Sigmoid colon (tissue), 4 donors: ENCODE results near the gene CAMTA1.
"Not testable (repeated sequence)": the region's sequence is repeated elsewhere in the genome, so short reads cannot be mapped to it uniquely, and the experiment has no call there.

Source experiments
- POLR2AphosphoS5 ChIP-seq, 4 donors: sonication (generic); formaldehyde crosslinking; IDR thresholded peaks; one replicate each; pipeline ENCODE4 v1.6.1; 2017; ENCODE audit warnings: antibody characterized with exemption in 4 of 4
- TF ChIP-seq, protein P1 (sequence below), 4 experiments: fragments of 450-650 bp in 3 of 4; fragments of 200-600 bp in 1 of 4; IDR thresholded peaks; one replicate each; pipeline ENCODE4 v1.5.1; 2016 to 2019; ENCODE audit warnings: antibody characterized with exemption in 4 of 4, mild to moderate bottlenecking in 3 of 4, moderate library complexity in 2 of 4

- TF ChIP-seq POLR2AphosphoS5 (IDR thresholded peaks at IDR 0.05) = not testable (repeated sequence)
- TF ChIP-seq, protein P1, sequence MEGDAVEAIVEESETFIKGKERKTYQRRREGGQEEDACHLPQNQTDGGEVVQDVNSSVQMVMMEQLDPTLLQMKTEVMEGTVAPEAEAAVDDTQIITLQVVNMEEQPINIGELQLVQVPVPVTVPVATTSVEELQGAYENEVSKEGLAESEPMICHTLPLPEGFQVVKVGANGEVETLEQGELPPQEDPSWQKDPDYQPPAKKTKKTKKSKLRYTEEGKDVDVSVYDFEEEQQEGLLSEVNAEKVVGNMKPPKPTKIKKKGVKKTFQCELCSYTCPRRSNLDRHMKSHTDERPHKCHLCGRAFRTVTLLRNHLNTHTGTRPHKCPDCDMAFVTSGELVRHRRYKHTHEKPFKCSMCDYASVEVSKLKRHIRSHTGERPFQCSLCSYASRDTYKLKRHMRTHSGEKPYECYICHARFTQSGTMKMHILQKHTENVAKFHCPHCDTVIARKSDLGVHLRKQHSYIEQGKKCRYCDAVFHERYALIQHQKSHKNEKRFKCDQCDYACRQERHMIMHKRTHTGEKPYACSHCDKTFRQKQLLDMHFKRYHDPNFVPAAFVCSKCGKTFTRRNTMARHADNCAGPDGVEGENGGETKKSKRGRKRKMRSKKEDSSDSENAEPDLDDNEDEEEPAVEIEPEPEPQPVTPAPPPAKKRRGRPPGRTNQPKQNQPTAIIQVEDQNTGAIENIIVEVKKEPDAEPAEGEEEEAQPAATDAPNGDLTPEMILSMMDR (IDR thresholded peaks at IDR 0.05) = not testable (repeated sequence)
These were observed 922.8 kb downstream of the CAMTA1 start for GRCh38 chr1:7708065-7708464.
